Mesothelial cell of epicardium (in vitro differentiated cells): Measurements from ENCODE around the gene LPCAT2. TPM values are rescaled to one million over a fixed set of nuclear protein-coding genes. Genes with fewer than 3 reads are reported as not detected.

Source experiments
- DNase-seq, 2 experiments: peaks; one replicate each; pipeline ENCODE4 v3.0.0; 2021; ENCODE audit warnings: low spot score in 2 of 2; ENCODE audit not compliant: unreplicated experiment in 2 of 2
- H3K27ac Mint-ChIP-seq: 2 replicates; pipeline ENCODE4 v1.8.0; 2021; ENCODE audit warnings: mixed read lengths
- H3K27me3 Mint-ChIP-seq: 2 replicates; pipeline ENCODE4 v1.8.0; 2021; ENCODE audit warnings: low read depth, mixed read lengths
- H3K36me3 Mint-ChIP-seq: 2 replicates; pipeline ENCODE4 v1.8.0; 2021; ENCODE audit warnings: mixed read lengths
- H3K4me1 Mint-ChIP-seq: 2 replicates; pipeline ENCODE4 v1.8.0; 2021; ENCODE audit warnings: mixed read lengths
- H3K4me3 Mint-ChIP-seq: 2 replicates; pipeline ENCODE4 v1.8.0; 2021; ENCODE audit warnings: mild to moderate bottlenecking, moderate library complexity, mixed read lengths
- H3K9me3 Mint-ChIP-seq: 2 replicates; pipeline ENCODE4 v1.8.0; 2021; ENCODE audit warnings: mixed read lengths
- CTCF ChIP-seq: fragments of 200-600 bp; sonication (generic); IDR thresholded peaks from one replicate; pipeline ENCODE4 v1.5.0; 2021; ENCODE audit warnings: antibody characterized with exemption; ENCODE audit not compliant: unreplicated experiment
- total RNA-seq: library from RNA; stranded (reverse); gene quantifications from 3 replicates; pipeline ENCODE4 v1.2.1, GENCODE V29; 2021

The LPCAT2 gene
- total RNA-seq, 1 donor from 2014 or later = 25.1 TPM

- no peak overlapping the region for H3K4me3 Mint-ChIP-seq
- H3K27ac Mint-ChIP-seq = no peak overlapping the region
- no peaks in the 10 kb centered on the region for H3K27me3 Mint-ChIP-seq
- no peak for TF ChIP-seq CTCF
- H3K9me3 Mint-ChIP-seq = no peaks in the 10 kb centered on the region
- H3K36me3 Mint-ChIP-seq = peaks cover 2% of the 10 kb centered on the region
- no peak for DNase-seq
- H3K4me1 Mint-ChIP-seq = no peaks in the 10 kb centered on the region
Observed at GRCh38 chr16:55542459-55543082, 33.7 kb downstream of the LPCAT2 start.

- no peaks in the 10 kb centered on the region for H3K9me3 Mint-ChIP-seq
- TF ChIP-seq CTCF = peak; percentile 42
- H3K27ac Mint-ChIP-seq = no peak overlapping the region
- H3K4me1 Mint-ChIP-seq = no peaks in the 10 kb centered on the region
- H3K36me3 Mint-ChIP-seq = no peaks in the 10 kb centered on the region
- H3K4me3 Mint-ChIP-seq = no peak overlapping the region
- no peak for DNase-seq
- no peaks in the 10 kb centered on the region for H3K27me3 Mint-ChIP-seq
Observed at GRCh38 chr16:55543472-55543871, 34.6 kb downstream of the LPCAT2 start.

GRCh38 chr16:55552621-55553020 is 43.7 kb downstream of the LPCAT2 start:
- H3K36me3 Mint-ChIP-seq = peaks cover 35% of the 10 kb centered on the region
- TF ChIP-seq CTCF = no peak
- H3K4me3 Mint-ChIP-seq = no peak overlapping the region

GRCh38 chr16:55555436-55555835 is 46.6 kb downstream of the LPCAT2 start:
- Mint-ChIP-seq H3K9me3 (peaks cover 29% of the 10 kb centered on the region), H3K4me3 (no peak overlapping the region), H3K27me3 (no peaks in the 10 kb centered on the region), H3K4me1 (peaks cover 25% of the 10 kb centered on the region), H3K27ac (no peak overlapping the region), H3K36me3 (peaks cover 35% of the 10 kb centered on the region)
- no peak for DNase-seq
- no peak for TF ChIP-seq CTCF

More at GRCh38 chr16:55552621-55553020, 43.7 kb downstream of the LPCAT2 start:
- Mint-ChIP-seq H3K27me3 (no peaks in the 10 kb centered on the region), H3K27ac (no peak overlapping the region), H3K4me1 (peaks cover 7% of the 10 kb centered on the region), H3K9me3 (peaks cover 29% of the 10 kb centered on the region)
- no peak for DNase-seq

GRCh38 chr16:55557186-55557585 is 48.3 kb downstream of the LPCAT2 start:
- no peak overlapping the region for H3K27ac Mint-ChIP-seq
- no peak for DNase-seq
- H3K4me3 Mint-ChIP-seq = no peak overlapping the region
- peaks cover 25% of the 10 kb centered on the region for H3K4me1 Mint-ChIP-seq
- no peak for TF ChIP-seq CTCF
- peaks cover 32% of the 10 kb centered on the region for H3K36me3 Mint-ChIP-seq
- H3K27me3 Mint-ChIP-seq = no peaks in the 10 kb centered on the region
- peaks cover 26% of the 10 kb centered on the region for H3K9me3 Mint-ChIP-seq

- Mint-ChIP-seq H3K36me3 (peaks cover 17% of the 10 kb centered on the region), H3K27ac (no peak overlapping the region), H3K27me3 (no peaks in the 10 kb centered on the region), H3K4me3 (no peak overlapping the region), H3K9me3 (peaks cover 11% of the 10 kb centered on the region), H3K4me1 (peaks cover 25% of the 10 kb centered on the region)
- TF ChIP-seq CTCF = no peak
- no peak for DNase-seq
Observed at GRCh38 chr16:55559233-55559632, 50.4 kb downstream of the LPCAT2 start.
